ENCODE measurements around the gene CCR6. TPM values are rescaled to one million over a fixed set of nuclear protein-coding genes. Genes with fewer than 3 reads are reported as not detected.

The CCR6 gene
- total RNA-seq, result not detected in 2 replicates

DNA sequence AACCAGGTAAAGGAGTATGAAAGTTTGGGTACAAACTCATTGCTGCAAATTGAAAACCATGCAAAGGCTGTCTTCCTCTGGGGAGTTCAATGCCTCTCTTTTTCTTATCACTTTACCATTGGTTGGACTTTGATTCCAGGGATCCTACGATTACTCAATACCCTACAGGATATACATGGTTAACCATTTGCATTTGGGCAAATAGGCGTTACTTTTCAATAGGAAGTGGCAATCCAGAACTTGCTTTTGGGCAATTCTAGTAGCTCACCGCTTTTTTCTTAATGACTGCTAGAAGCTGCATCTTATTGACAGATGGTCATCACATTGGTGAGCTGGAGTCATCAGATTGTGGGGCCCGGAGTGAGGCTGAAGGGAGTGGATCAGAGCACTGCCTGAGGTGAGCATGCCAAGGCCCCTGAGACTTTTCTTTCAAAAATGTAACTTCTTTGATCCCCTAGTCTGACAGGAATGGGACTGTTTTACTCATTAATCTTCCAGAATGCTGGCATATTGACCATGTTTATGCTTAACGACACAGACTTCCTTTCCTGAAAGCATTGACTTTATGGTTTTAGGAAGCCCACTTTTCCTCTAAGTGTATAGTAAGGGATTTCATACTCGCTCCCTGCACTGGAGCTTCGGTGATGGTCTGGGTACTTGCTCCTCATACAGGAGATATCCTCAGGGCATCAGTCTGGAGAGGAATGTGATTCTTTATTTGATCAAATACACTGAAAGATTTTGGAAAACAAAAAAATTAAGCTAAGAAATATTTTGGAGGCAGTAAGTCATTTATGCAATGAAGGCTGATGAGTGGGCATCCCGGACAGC is at the start of gene CCR6:
TSS of gene CCR6 (plus strand) at position 270 of the 831 bp plus-strand sequence. CDS start 13,039 bp downstream, outside the sequence.

DNA sequence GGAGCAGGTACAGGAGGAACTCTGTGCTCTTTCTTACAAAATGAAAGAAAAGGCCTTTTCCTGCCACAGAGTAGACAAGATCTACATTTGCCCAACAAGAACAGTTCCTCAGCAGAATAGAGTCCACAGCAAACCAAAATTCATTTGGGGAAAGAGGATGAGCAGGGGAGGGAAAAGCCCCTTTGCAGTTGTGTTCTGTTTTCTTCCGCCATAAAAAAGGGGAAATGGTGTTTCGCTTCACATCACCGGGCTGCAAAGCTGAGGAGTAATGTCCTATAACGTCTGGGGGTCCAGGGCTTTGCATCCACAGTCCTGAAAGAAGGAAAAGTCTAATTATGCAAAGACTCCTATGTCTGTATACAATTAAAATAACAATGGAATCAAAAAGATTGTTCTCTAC is 35.0 kb downstream of the CCR6 start, which contains the start of gene GPR31:
TSS of gene GPR31 (minus strand) at position 118 of the 400 bp plus-strand sequence. CDS start 149 bp downstream, outside the sequence.

Other genes starting within 250 kb of the CCR6 start
- gene RNASET2, start 166.5 kb upstream of the CCR6 start, total RNA-seq, result 19.6 and 57.4 TPM in 2 replicates
- 18.5 and 21.2 TPM in 2 replicates for gene CEP43, start 123.7 kb upstream of the CCR6 start, total RNA-seq
- gene GPR31, start 34.9 kb downstream of the CCR6 start, total RNA-seq, result not detected in 2 replicates
- not detected in 2 replicates for gene UNC93A, start 168.2 kb downstream of the CCR6 start, total RNA-seq
- gene TTLL2, start 202.0 kb downstream of the CCR6 start, total RNA-seq, result not detected in 2 replicates